B cell (primary cell): Measurements from ENCODE around the gene SLC9A9.

Experiments
- EZH2 ChIP-seq: IDR thresholded peaks from 2 replicates; pipeline ENCODE4 v1.6.1; 2012; ENCODE audit warnings: borderline replicate concordance, low read depth, mild to moderate bottlenecking, moderate library complexity, low read length; ENCODE audit not compliant: insufficient read depth, poor library complexity, severe bottlenecking
- TF ChIP-seq, protein P1 (sequence below): fragments of 200-600 bp; IDR thresholded peaks from one replicate; pipeline ENCODE4 v1.8.0; 2022; ENCODE audit warnings: antibody characterized with exemption, mild to moderate bottlenecking

DNA sequence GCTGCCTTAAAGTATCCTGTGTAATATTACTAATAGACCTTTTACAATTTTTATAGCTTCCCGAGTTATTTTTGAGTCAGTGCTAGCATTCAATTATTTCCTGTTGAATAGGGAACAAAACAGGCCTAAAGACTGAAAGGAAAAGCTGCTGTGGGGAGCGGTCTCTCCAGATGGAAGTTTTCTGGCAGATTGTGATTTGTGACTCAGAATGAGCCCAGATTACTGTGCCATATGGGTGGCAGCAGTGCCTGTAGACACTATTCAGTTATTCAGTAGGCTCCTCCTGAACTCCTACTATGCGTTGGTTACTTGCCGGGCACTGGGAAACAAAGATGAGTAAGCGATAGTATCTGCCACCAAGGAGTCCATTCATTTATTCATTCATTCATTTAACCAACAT is 516.9 kb downstream of the SLC9A9 start:
- TF ChIP-seq, protein P1, sequence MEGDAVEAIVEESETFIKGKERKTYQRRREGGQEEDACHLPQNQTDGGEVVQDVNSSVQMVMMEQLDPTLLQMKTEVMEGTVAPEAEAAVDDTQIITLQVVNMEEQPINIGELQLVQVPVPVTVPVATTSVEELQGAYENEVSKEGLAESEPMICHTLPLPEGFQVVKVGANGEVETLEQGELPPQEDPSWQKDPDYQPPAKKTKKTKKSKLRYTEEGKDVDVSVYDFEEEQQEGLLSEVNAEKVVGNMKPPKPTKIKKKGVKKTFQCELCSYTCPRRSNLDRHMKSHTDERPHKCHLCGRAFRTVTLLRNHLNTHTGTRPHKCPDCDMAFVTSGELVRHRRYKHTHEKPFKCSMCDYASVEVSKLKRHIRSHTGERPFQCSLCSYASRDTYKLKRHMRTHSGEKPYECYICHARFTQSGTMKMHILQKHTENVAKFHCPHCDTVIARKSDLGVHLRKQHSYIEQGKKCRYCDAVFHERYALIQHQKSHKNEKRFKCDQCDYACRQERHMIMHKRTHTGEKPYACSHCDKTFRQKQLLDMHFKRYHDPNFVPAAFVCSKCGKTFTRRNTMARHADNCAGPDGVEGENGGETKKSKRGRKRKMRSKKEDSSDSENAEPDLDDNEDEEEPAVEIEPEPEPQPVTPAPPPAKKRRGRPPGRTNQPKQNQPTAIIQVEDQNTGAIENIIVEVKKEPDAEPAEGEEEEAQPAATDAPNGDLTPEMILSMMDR, result no peak
- TF ChIP-seq EZH2, result no peak
